ENCODE results near the gene MTO1. TPM values are rescaled to one million over a fixed set of nuclear protein-coding genes. Genes with fewer than 3 reads are reported as not detected.
A peak's percentile ranks its signal among the peaks of the same experiment; 100 is the strongest.
"Not testable (repeated sequence)": the region's sequence is repeated elsewhere in the genome, so short reads cannot be mapped to it uniquely, and the experiment has no call there.

Gene MTO1, protein sequence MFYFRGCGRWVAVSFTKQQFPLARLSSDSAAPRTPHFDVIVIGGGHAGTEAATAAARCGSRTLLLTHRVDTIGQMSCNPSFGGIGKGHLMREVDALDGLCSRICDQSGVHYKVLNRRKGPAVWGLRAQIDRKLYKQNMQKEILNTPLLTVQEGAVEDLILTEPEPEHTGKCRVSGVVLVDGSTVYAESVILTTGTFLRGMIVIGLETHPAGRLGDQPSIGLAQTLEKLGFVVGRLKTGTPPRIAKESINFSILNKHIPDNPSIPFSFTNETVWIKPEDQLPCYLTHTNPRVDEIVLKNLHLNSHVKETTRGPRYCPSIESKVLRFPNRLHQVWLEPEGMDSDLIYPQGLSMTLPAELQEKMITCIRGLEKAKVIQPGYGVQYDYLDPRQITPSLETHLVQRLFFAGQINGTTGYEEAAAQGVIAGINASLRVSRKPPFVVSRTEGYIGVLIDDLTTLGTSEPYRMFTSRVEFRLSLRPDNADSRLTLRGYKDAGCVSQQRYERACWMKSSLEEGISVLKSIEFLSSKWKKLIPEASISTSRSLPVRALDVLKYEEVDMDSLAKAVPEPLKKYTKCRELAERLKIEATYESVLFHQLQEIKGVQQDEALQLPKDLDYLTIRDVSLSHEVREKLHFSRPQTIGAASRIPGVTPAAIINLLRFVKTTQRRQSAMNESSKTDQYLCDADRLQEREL
- 10 to 100 TPM; 24.3 to 56.5 (median 30.8) TPM for polyA plus RNA-seq (ENCODE audit: low read depth in 6 of 6)

DNA sequence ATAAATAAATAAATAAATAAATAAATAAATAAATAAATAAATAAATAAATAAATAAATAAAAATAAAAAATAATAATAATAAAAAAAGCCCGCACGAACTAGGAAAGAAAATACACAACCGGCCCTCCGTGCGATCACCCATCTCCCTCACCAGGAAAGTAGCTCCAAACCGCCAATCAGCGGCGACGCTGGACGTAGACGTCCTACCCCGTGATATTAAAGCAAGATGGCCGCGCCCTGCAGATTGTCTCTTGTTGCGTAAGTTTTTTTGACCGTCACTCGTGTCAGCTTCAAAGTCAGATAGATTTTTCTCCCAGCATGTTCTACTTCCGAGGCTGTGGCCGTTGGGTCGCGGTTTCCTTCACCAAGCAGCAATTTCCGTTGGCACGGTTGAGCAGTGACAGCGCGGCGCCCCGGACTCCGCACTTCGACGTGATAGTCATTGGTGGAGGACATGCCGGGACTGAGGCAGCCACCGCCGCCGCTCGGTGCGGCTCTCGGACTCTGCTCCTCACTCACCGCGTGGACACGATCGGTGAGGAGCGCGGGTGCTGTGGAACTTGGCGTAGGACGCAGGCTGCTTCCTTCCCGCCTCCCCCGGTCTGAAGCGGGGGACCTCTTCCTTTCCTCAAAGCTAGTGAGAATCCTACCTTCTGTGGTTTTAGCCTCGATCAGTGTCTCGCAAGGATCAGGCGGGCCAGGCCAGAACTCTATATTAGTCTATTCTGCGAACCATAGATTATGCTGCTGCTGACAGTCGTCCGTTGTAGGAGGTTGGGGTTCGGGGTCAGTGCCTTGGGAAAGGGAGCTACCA lies at the start of gene MTO1:
Gene MTO1 (plus strand): TSS at position 201 of the 814 bp plus-strand sequence. CDS start 118 bp downstream, at position 319.
- peaks cover 13 to 51% (median 23%) of the 10 kb centered on the region in 3 donors for H3K4me1 Mint-ChIP-seq
- H3K27me3 Mint-ChIP-seq: no peaks in the 10 kb centered on the region
- ATAC-seq (ENCODE audit: low read depth in 2 of 2) (peak; percentile 91 to 94), DNase-seq (peak; percentile 80)
- no peaks in the 10 kb centered on the region for H3K9me3 Mint-ChIP-seq
- H3K27ac Mint-ChIP-seq: peak within 1 kb of the TSS; percentile 92 to 99 (median 98)
- peaks cover 0 to 5% of the 10 kb centered on the region in 2 donors for H3K36me3 Mint-ChIP-seq
- peak within 1 kb of the TSS; percentile 83 to 100 (median 97) for H3K4me3 Mint-ChIP-seq

DNA sequence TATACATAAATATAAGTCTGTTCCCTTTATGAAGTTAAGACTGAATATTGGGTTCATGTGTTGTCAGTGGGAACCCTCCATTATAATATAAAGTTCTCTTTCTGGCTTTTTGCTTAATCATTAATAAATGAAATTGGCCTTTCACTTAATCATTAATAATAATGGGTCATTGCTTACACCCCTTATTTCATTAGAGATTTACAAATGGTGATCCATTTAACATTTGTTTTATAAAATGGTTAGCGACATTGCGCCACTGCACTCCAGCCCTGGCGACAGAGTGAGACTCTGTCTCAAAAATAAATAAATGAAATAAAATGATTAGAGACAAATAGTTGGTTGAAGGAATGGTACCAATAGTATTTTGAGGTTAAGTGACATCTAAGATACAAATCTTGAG lies 48.4 kb upstream of the MTO1 start:
- H3K27ac Mint-ChIP-seq: no peak overlapping the region
- DNase-seq (no peak), ATAC-seq (ENCODE audit: low read depth in 2 of 2) (no peak)
- peaks cover 3 to 8% of the 10 kb centered on the region in 2 donors for H3K36me3 Mint-ChIP-seq
- H3K4me1 Mint-ChIP-seq: no peaks in the 10 kb centered on the region
- H3K4me3 Mint-ChIP-seq: no peak overlapping the region
- H3K9me3 Mint-ChIP-seq: no peaks in the 10 kb centered on the region
- no peaks in the 10 kb centered on the region for H3K27me3 Mint-ChIP-seq

DNA sequence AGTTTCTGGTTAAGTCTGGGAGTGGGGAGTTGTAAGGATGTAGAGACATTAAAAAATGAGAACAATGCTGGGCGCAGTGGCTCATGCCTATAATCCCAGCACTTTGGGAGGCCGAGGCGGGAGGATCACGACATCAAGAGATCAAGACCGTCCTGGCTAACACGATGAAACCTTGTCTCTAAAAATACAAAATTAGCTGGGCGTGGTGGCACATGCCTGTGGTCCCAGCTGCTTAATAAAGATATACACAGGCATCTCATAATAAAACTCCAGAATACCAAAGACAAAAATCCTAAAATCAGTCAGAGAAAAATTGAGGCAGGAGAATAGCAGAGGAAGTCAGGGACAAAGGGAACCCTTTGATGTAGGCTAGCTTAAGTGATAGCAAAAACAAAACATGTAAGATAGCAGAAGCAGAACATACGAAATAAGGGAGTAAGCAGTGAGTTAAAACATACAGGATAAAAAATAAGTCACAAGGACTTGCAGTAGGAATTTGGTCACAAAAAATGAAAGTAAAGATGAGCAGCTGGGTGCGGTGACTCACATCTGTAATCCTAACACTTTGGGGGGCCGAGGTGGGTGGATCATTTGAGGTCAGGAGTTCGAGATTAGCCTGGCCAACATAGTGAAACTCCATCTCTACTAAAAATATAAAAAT lies 43.3 kb upstream of the MTO1 start:
- Mint-ChIP-seq H3K36me3 (peaks cover 3 to 8% of the 10 kb centered on the region in 2 donors), H3K9me3 (no peaks in the 10 kb centered on the region)

DNA sequence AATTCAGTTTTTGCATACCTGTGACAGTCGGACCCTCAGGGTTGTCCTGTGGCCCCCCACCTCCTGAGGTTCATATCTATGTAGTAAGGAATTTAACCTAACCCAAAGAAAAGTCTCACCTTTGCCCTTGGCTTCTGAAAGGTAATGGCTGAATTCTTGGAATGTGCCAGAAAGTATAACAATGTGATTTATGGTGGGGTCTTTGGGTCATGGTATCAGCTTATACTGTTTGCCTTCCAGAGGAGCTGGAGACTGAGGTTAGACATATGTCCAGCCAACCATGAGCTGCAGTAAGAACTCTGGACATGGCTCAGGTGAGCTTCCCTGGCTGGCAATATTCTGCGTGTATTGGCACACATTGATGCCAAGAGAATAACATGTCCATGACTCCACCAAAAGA lies 40.0 kb upstream of the MTO1 start:
- Mint-ChIP-seq H3K9me3 (no peaks in the 10 kb centered on the region), H3K36me3 (no peaks in the 10 kb centered on the region), H3K27ac (peak overlapping the region in 3 of 6 donors; percentile 47 to 88 (median 72)), H3K4me1 (no peaks in the 10 kb centered on the region), H3K4me3 (no peak overlapping the region), H3K27me3 (no peaks in the 10 kb centered on the region)
- ATAC-seq (ENCODE audit: low read depth in 2 of 2) (no peak), DNase-seq (no peak)

More for the DNA sequence above, 43.3 kb upstream of the MTO1 start:
- DNase-seq (no peak), ATAC-seq (ENCODE audit: low read depth in 2 of 2) (no peak)
- no peak overlapping the region for H3K4me3 Mint-ChIP-seq
- H3K27me3 Mint-ChIP-seq: no peaks in the 10 kb centered on the region
- peak overlapping the region in 5 of 6 donors; percentile 14 to 84 (median 49) for H3K27ac Mint-ChIP-seq
- no peaks in the 10 kb centered on the region for H3K4me1 Mint-ChIP-seq

DNA sequence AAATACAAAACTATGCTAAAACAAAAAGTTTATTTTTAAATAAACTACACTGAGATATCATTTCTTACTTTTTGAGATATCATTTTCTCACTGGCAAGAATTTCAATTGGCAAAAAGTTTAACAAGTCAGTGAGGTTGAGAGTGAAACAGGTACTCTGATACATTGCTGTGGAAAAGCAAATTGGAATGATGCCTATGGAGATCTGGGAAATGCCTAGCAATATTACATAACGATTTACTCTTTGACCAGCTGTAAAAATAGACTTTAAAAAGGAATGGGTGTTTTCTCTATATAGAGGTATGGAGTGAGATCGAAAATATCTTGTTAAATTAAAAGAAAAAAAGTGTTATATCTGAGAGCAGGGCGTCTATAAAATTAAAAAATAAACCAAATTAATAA lies 26.3 kb upstream of the MTO1 start:
- Mint-ChIP-seq H3K9me3 (no peaks in the 10 kb centered on the region), H3K27me3 (no peaks in the 10 kb centered on the region), H3K4me1 (peaks cover 0 to 10% (median 4%) of the 10 kb centered on the region in 3 donors), H3K36me3 (peaks cover 15 to 19% of the 10 kb centered on the region in 2 donors), H3K27ac (no peak overlapping the region), H3K4me3 (no peak overlapping the region)
- ATAC-seq (ENCODE audit: low read depth in 2 of 2): no peak
- DNase-seq: no peak

DNA sequence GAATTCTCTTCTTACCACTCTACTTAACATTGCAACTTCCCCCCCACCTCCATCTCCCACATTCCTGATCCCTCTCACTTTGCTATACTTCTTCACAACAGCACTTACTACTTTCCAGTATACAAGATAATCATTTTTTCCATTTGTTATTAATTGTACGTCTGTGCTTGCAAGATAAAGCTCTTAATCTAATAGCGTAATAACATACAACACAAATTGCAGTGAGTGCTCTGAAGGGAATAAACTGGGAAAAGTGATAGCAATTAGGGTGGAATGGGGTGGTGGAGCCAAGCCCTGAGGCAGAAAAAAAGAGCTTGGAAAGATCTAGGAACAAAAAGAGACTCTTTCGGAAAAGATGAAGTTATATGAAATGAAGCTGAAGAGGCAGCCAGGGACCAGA lies 18.0 kb upstream of the MTO1 start:
- Mint-ChIP-seq H3K27me3 (no peaks in the 10 kb centered on the region), H3K4me3 (no peak overlapping the region), H3K4me1 (peaks cover 28 to 47% (median 39%) of the 10 kb centered on the region in 3 donors), H3K9me3 (no peaks in the 10 kb centered on the region), H3K36me3 (peaks cover 21 to 33% of the 10 kb centered on the region in 2 donors), H3K27ac (peak overlapping the region in 5 of 6 donors; percentile 3 to 93 (median 55))
- ATAC-seq (ENCODE audit: low read depth in 2 of 2) (no peak), DNase-seq (no peak)

DNA sequence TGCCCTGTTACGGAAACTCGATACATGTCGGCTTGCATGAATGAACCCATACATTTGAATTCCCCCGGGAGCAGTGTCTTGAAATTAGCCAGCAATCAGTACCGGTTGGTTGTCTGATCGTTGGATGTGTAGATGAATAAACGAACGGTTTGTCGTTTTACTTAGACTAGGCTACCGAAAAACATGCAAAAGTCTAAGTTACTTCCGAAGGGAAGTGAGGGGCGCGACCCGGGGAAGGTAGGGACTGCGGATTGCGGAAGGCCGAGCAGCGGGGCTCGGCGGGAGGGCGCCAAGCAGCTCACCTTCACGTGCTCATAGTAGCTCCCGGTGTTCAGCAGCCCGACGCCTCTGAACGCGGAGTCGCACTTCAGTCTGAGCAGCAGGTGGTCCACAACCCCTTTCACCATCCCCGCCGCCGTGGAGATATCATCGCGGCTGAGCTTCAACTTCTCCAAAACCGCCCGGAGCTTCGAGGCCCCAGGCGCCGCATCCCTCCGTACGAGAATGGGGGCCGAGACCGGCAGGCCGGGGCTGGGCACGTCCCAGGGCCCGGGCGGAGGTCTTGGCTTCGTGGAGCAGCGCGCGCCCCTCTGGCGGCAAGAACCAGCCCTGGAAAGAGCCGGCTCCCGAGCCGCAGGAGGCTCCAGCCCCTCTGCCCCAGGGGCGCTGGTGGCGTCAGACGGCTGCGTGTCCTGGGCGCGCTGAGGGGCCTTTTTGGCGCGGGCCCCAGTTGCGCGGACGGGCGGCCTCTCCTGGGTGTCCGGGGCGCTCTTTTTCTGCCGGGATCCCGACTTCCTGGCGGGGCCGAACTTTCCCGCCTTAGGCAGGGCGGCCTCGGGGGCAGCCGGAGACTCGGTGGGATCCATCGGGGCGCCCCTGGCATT lies 10.1 kb upstream of the MTO1 start:
- peak overlapping the region; percentile 89 to 99 (median 92) for H3K4me3 Mint-ChIP-seq
- no peaks in the 10 kb centered on the region for H3K9me3 Mint-ChIP-seq
- H3K27ac Mint-ChIP-seq: peak overlapping the region; percentile 83 to 94 (median 92)
- ATAC-seq (ENCODE audit: low read depth in 2 of 2) (peak; percentile 68 to 69), DNase-seq (peak; percentile 56)
- peaks cover 18 to 51% (median 30%) of the 10 kb centered on the region in 3 donors for H3K4me1 Mint-ChIP-seq
- no peaks in the 10 kb centered on the region for H3K27me3 Mint-ChIP-seq
- H3K36me3 Mint-ChIP-seq: no peaks in the 10 kb centered on the region

DNA sequence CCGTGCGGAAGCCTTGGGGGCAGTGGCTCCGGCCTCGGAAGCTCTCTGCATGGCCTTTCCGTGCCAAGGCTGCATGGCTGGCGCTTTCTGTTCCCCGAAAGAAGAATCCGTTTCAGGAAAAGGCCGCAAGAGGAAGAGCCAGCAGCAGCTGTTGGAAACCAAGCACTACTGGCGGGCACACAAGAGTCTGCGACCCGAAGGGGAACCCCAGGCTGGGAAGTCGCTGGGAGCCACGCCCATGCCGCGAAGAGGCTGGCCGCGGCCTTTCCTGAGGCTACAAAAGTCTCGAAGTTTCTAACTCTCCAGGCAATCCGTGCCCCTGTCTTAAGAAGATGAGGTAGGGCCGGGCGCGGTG lies 9.5 kb upstream of the MTO1 start, which contains the start of gene CGAS:
Gene CGAS (minus strand): TSS at position 191 of the 355 bp plus-strand sequence. CDS start 116 bp downstream, at position 75.
- DNase-seq: peak; percentile 65
- no peaks in the 10 kb centered on the region for H3K9me3 Mint-ChIP-seq
- peaks cover 18 to 50% (median 30%) of the 10 kb centered on the region in 3 donors for H3K4me1 Mint-ChIP-seq
- H3K4me3 Mint-ChIP-seq: peak within 1 kb of the TSS; percentile 89 to 99 (median 92)
- peak within 1 kb of the TSS; percentile 83 to 94 (median 92) for H3K27ac Mint-ChIP-seq
- no peaks in the 10 kb centered on the region for H3K36me3 Mint-ChIP-seq
- no peaks in the 10 kb centered on the region for H3K27me3 Mint-ChIP-seq
- ATAC-seq (ENCODE audit: low read depth in 2 of 2): peak; percentile 84

DNA sequence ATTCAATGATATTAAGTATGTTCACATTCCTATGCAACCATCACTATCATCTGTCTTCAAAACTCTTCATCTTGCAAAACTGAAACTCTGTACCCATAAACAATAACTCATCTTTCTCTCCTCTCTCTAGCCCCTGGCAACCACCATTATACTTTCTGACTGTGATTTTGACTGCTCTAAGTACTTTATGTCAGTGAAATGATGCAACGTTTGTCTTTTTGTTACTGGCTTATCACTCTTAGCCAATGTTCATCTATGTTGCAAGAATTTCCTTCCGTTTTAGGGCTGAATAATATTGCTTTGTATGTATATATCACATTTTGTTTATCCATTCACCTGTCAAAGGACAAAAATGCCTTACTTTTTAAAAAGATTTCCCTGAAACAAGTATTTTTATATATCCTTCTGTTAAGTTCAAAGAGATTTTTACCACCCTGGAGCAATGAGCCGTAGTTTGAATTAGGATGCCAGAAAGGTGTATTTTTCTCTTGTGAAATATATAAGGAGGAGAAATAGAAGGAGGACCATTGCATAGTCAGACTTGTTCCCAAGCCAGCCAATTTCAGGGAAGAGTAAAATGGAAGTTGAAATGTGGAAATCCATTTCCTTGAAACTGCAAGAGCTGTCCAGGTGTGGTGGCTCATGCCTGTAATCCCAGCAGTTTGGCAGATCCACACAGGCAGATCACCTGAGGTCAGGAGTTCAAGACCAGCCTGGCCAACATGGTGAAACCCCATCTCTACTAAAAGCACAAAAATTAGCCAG lies 5.5 kb upstream of the MTO1 start:
- Mint-ChIP-seq H3K27me3 (no peaks in the 10 kb centered on the region), H3K27ac (peak overlapping the region in 2 of 6 donors; percentile 19 to 80), H3K36me3 (no peaks in the 10 kb centered on the region), H3K4me3 (peak overlapping the region in 1 of 8 donors; percentile 60), H3K4me1 (peaks cover 10 to 46% (median 13%) of the 10 kb centered on the region in 3 donors), H3K9me3 (no peaks in the 10 kb centered on the region)
- DNase-seq (no peak), ATAC-seq (ENCODE audit: low read depth in 2 of 2) (no peak)

DNA sequence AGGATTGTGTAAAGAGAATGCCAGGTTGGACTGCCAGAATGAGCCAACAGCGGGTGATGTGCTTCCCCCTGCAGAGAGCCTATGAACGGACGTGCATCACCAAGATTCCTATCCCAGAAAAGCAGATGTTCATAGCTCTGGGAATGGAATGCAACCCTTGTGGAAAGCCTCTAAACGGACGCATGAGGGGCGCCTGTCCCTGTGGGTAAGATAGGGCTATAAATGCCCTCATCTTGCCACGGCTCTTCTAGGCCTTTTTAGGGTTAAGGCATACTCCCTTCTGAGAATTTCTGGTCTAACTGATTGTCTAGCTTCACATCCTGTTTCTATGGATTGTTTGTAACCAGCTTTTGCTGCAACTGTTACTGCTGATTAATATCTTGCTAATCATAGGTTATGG lies 2.1 kb upstream of the MTO1 start:
- not testable (repeated sequence) for H3K36me3 Mint-ChIP-seq; DNase-seq; H3K9me3 Mint-ChIP-seq; H3K27me3 Mint-ChIP-seq; ATAC-seq (ENCODE audit: low read depth in 2 of 2)
- Mint-ChIP-seq H3K4me1 (peaks cover 17 to 52% (median 29%) of the 10 kb centered on the region in 3 donors), H3K27ac (peak overlapping the region in 5 of 6 donors; percentile 62 to 95 (median 87)), H3K4me3 (peak overlapping the region in 2 of 8 donors; percentile 72 to 93)

DNA sequence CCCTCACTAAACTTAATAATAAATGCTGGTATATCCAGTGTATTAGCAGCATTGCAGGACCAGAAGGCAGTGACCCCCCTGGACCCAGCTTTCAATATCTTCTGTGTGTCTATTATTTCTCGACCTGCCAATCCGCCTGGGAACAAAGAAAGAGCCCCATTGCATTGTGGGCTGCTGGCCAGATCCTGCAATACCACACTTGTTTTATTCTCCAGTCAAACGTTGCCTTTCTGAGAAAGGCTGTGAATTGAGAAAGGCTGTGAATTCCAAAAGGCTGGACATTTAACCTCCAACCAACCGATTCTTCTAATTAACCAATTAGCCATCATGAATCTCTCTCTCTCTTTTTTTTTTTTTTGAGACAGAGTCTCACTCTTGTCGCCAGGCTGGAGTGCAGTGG lies 1.5 kb upstream of the MTO1 start:
- no peaks in the 10 kb centered on the region for H3K27me3 Mint-ChIP-seq
- H3K36me3 Mint-ChIP-seq: no peaks in the 10 kb centered on the region
- H3K4me1 Mint-ChIP-seq: peaks cover 17 to 52% (median 29%) of the 10 kb centered on the region in 3 donors
- no peaks in the 10 kb centered on the region for H3K9me3 Mint-ChIP-seq
- H3K27ac Mint-ChIP-seq: peak overlapping the region in 5 of 6 donors; percentile 35 to 93 (median 83)
- peak overlapping the region in 7 of 8 donors; percentile 24 to 100 (median 72) for H3K4me3 Mint-ChIP-seq
- ATAC-seq (ENCODE audit: low read depth in 2 of 2): no peak
- no peak for DNase-seq
